HG03280 (cell line): ENCODE results near the gene NTNG2.
A peak's percentile ranks its signal among the peaks of the same experiment; 100 is the strongest.

Experiments
- ATAC-seq: cut with Tn5 transposase; IDR thresholded peaks from one replicate; pipeline ENCODE4 v1.9.1; 2021; ENCODE audit warnings: mild to moderate bottlenecking, moderate library complexity; ENCODE audit not compliant: unreplicated experiment

The NTNG2 gene

GRCh38 chr9:132232522-132232921 is 70.7 kb downstream of the NTNG2 start:
- ATAC-seq, result no peak

GRCh38 chr9:132233138-132233537 is 71.3 kb downstream of the NTNG2 start:
- ATAC-seq, result no peak

DNA sequence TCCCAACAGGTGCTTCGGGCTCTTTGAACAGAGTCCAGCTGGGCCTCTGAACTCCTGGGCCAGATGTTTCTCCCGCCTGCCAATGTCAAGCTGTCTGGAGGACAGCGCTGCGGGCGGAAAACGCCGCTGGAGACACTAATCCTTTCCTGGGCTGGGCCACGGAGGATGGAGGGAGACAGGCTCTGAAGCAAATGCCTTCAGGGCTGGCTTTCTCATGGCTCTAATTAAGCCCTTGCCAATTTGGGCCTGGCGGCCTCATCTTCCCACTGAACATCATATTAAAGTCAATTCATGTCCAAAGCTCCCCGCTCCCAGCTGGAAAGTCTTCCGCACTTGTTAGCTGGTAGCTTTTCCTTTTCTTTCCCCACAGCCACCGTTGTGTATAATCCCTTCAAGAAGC is 72.7 kb downstream of the NTNG2 start:
- ATAC-seq, result no peak

GRCh38 chr9:132235125-132235524 is 73.3 kb downstream of the NTNG2 start:
- ATAC-seq, result no peak

GRCh38 chr9:132235894-132236661 is 74.2 kb downstream of the NTNG2 start:
- no peak for ATAC-seq

DNA sequence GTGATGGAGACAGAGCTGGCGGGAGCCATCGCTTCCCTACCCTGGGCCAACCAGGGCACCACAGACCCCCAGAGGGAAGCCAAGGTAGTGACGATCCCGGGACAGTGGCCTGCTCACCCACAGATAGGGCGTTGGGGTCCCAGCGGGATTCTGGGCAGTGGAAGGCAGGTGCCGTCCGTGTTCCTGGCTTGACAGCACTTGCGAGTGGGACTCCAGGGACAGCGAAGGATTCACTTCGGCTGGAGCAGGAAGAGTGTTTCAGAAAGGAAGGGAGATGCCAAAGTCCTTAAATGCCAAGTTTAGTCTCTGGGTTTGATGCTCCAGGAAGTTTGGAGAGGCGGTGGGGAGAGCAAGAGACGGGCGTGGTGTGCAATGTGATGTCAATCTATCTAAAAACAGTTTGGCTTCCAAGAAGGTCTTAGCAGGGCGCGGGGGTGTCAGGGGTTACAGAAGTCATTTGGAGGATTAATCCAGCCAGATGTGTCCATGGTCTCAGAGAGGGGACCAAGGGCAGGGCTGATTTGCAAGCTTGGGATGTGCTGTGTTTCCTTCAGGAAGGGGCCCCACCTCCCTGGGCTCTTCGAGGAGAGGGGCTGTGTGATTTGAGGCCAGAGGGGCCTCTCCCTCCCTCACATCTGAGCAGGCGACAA is 74.9 kb downstream of the NTNG2 start:
- no peak for ATAC-seq

DNA sequence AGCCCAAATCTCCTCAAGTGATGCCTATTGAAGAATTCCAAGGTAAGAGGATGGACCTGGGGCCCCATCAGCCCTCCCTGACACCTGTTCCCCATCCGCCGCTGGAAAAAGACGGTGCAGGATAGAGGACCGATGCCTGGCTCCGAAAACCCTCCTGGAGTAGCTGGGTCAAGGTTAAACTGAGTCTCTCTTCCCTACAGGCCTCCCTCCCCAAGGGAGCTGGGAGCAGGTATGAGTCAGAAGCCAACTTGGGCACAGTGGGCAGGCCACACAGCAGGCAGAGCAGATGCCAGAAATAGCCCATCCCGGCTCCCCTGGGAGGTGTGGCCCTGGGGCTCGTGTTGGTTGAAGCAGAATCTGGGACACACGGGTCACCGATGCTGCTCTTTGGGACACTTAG is 75.6 kb downstream of the NTNG2 start:
- no peak for ATAC-seq

- ATAC-seq, result no peak
Observed at GRCh38 chr9:132238026-132238972, 76.4 kb downstream of the NTNG2 start.

DNA sequence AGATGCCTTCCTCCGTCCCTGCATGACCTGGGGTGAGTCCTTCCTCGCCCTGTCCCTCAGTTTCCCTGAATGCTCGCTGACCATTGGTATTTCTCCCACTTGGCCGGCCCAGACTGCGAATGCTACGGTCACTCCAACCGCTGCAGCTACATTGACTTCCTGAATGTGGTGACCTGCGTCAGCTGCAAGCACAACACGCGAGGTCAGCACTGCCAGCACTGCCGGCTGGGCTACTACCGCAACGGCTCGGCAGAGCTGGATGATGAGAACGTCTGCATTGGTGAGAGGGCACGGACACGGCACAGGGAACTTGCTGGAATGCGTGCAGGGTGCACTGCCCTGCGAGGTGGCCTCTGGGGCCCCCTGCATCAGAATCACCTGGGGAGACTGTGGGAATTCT is 77.1 kb downstream of the NTNG2 start:
- no peak for ATAC-seq

DNA sequence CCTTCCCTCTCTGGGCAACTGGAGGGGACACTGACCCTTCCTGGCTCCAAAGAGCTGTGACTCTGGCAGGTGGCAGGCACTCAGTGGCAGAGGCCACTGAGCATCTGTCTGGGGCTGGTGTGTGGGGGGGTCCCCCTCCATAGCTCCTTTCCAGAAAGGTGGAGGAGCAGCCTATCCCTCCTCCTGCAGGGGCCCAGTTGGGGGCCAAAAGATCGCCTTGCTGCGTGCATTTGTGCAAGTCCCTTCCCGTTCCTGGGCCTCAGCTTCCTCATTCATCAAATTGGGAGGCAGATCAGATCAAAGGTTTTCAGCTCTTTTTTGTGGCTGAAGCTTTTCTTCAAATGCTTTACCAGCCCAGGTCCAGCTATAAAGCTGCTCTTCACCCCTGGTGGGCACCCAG is 77.7 kb downstream of the NTNG2 start:
- no peak for ATAC-seq

DNA sequence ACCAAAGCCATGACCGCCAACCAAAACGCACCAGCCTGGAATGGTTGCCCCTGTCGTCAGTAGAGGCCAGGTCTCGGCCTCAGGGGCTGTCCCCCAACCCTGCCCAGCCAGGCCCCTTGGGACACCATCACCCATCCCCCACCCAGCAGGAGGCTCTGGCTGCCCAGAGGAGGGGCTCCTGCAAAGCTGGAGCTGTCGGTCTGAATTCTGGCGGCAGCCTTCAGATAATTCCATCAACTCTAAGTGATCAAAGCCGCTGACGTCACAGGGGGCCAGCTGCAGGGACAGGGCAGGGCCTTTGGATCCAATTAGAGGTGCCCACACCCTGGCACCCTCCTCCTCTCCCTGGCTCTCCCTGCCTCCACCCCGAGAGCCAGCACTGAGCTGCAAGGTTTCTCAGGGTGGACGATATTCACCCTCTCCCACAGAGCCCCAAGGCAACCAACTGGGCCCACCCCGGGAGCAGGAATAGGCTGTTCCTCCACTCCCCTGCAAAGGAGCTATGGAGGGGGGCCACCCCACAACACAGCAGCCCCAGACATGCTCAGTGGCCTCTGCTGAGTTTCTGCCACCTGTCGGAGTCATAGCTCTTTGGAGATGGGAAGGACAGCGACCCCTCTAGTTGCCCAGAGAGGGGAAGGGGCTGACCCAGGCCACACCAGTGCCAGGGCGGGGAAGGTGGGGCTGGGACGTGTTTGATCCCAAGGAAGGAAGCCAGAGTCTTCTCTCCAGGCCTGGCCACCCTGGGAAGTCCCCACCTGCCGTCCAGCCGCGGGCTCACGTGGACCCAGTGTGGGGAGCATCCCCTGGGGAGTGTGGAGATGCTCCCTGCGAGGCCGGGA is 78.4 kb downstream of the NTNG2 start:
- ATAC-seq, result no peak

DNA sequence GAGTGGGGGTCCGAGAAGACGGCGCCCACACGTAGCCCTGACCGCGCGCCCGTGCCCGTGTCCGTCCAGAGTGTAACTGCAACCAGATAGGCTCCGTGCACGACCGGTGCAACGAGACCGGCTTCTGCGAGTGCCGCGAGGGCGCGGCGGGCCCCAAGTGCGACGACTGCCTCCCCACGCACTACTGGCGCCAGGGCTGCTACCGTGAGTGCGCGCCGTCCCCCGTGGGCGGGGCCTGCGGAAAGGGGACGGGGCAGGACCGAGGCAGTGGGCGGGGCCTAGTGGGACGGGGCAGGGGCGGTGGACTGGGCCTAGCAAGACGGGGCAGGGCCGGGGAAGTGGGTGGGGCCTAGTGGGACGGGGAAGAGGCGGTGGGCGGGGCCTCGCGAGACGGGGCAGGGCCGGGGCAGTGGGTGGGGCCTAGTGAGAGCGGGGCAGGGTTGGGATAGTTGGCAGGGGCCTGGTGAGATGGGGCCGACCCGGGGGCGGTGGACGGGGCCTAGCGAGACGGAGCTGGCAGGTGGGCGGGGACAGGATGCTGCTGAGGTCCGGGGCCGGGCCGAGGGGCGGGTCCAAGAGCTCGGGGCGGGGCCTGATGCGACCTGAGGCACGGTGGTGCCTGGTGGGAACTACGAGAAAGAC is 79.1 kb downstream of the NTNG2 start:
- ATAC-seq, result peak; percentile 76

- ATAC-seq, result peak; percentile 9
Observed at GRCh38 chr9:132241483-132241839, 79.6 kb downstream of the NTNG2 start.

DNA sequence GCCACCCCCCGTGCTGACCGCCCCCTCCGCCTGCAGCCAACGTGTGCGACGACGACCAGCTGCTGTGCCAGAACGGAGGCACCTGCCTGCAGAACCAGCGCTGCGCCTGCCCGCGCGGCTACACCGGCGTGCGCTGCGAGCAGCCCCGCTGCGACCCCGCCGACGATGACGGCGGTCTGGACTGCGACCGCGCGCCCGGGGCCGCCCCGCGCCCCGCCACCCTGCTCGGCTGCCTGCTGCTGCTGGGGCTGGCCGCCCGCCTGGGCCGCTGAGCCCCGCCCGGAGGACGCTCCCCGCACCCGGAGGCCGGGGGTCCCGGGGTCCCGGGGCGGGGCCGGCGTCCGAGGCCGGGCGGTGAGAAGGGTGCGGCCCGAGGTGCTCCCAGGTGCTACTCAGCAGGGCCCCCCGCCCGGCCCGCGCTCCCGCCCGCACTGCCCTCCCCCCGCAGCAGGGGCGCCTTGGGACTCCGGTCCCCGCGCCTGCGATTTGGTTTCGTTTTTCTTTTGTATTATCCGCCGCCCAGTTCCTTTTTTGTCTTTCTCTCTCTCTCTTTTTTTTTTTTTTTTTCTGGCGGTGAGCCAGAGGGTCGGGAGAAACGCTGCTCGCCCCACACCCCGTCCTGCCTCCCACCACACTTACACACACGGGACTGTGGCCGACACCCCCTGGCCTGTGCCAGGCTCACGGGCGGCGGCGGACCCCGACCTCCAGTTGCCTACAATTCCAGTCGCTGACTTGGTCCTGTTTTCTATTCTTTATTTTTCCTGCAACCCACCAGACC is 80.2 kb downstream of the NTNG2 start:
- no peak for ATAC-seq

DNA sequence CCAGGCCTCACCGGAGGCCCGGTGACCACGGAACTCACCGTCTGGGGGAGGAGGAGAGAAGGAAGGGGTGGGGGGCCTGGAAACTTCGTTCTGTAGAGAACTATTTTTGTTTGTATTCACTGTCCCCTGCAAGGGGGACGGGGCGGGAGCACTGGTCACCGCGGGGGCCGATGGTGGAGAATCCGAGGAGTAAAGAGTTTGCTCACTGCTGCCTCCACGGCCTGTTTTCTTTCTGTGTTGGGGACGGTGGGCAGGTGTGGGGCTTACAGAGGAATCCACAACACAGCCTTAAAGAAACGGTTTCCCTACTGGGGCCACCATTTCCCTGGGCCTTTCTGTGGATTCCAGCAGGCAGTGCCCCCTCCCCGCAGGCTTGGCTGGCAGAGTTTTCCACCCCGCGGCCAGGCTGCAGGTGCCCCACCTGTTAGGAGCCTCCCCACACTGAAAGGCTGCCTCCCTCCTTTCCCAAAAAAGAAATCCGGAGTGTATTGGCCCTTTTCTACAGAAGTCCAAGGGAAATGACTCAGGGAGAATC is 80.8 kb downstream of the NTNG2 start:
- ATAC-seq, result no peak

GRCh38 chr9:132243156-132244074 is 81.6 kb downstream of the NTNG2 start:
- no peak for ATAC-seq

GRCh38 chr9:132244582-132245455 is 83.0 kb downstream of the NTNG2 start:
- no peak for ATAC-seq
